MM.1S (cell line): ENCODE measurements around the gene FIG4.

ENCODE experiments used
- DNase-seq: peaks from one replicate; pipeline ENCODE4 v3.0.0-alpha.2; 2015
- H2AFZ ChIP-seq: fragments of 300-600 bp; sonication (generic); 2 replicates; pipeline ENCODE4 v1.6.0; 2016; ENCODE audit warnings: antibody characterized with exemption, low read length
- H3F3A ChIP-seq: fragments of 300-600 bp; sonication (generic); 2 replicates; pipeline ENCODE4 v1.6.1; 2016; ENCODE audit warnings: mild to moderate bottlenecking, antibody characterized with exemption, low read length, moderate library complexity, mixed read lengths; ENCODE audit not compliant: insufficient read depth
- H3K27ac ChIP-seq: fragments of 300-600 bp; sonication (generic); 2 replicates; pipeline ENCODE4 v1.5.1; 2016; ENCODE audit warnings: mild to moderate bottlenecking, low read length
- H3K27me3 ChIP-seq: fragments of 300-600 bp; sonication (generic); replicated peaks from 2 replicates; pipeline ENCODE4 v1.6.0; 2016; ENCODE audit warnings: low read length; ENCODE audit not compliant: insufficient read depth
- H3K36me3 ChIP-seq: fragments of 300-600 bp; sonication (generic); replicated peaks from 2 replicates; pipeline ENCODE4 v1.6.1; 2016; ENCODE audit warnings: mild to moderate bottlenecking, low read length, mixed read lengths; ENCODE audit not compliant: insufficient read depth
- H3K4me1 ChIP-seq: fragments of 300-600 bp; sonication (generic); 2 replicates; pipeline ENCODE4 v1.6.1; 2016; ENCODE audit warnings: low read length, mixed read lengths
- H3K4me2 ChIP-seq: fragments of 300-600 bp; sonication (generic); 2 replicates; pipeline ENCODE4 v1.6.0; 2016; ENCODE audit warnings: low read depth, low read length
- H3K4me3 ChIP-seq: fragments of 300-600 bp; sonication (generic); 2 replicates; pipeline ENCODE4 v1.5.1; 2016; ENCODE audit warnings: low read length, mixed read lengths
- H3K79me2 ChIP-seq: fragments of 300-600 bp; sonication (generic); 2 replicates; pipeline ENCODE4 v1.6.1; 2016; ENCODE audit warnings: mixed run types, low read length, mixed read lengths
- H3K9ac ChIP-seq: fragments of 300-600 bp; sonication (generic); 2 replicates; pipeline ENCODE4 v1.6.1; 2016; ENCODE audit warnings: low read length, mixed read lengths
- H3K9me2 ChIP-seq: fragments of 300-600 bp; sonication (generic); replicated peaks from 2 replicates; pipeline ENCODE4 v1.6.1; 2016; ENCODE audit warnings: mild to moderate bottlenecking, low read length, mixed read lengths; ENCODE audit not compliant: insufficient read depth
- H3K9me3 ChIP-seq: fragments of 300-600 bp; sonication (generic); replicated peaks from 2 replicates; pipeline ENCODE4 v1.6.1; 2016; ENCODE audit warnings: mild to moderate bottlenecking, low read length, mixed read lengths; ENCODE audit not compliant: insufficient read depth
- H4K20me1 ChIP-seq: fragments of 300-600 bp; sonication (generic); 2 replicates; pipeline ENCODE4 v1.6.1; 2016; ENCODE audit warnings: mild to moderate bottlenecking, low read length, moderate library complexity, mixed read lengths; ENCODE audit not compliant: insufficient read depth
- EZH2 ChIP-seq: fragments of 300-600 bp; sonication (generic); optimal IDR thresholded peaks from 2 replicates; pipeline ENCODE3; 2017; ENCODE audit warnings: low read depth, mild to moderate bottlenecking, antibody characterized with exemption, low read length, mixed read lengths
- EZH2phosphoT487 ChIP-seq: fragments of 300-600 bp; sonication (generic); IDR thresholded peaks from 2 replicates; pipeline ENCODE4 v1.6.1; 2018; ENCODE audit warnings: antibody characterized with exemption, low read length
- TF ChIP-seq, protein P1 (sequence below): fragments of 300-600 bp; sonication (generic); IDR thresholded peaks from 2 replicates; pipeline ENCODE4 v1.5.1; 2016; ENCODE audit warnings: antibody characterized with exemption, low read length, mixed read lengths

Gene FIG4

DNA sequence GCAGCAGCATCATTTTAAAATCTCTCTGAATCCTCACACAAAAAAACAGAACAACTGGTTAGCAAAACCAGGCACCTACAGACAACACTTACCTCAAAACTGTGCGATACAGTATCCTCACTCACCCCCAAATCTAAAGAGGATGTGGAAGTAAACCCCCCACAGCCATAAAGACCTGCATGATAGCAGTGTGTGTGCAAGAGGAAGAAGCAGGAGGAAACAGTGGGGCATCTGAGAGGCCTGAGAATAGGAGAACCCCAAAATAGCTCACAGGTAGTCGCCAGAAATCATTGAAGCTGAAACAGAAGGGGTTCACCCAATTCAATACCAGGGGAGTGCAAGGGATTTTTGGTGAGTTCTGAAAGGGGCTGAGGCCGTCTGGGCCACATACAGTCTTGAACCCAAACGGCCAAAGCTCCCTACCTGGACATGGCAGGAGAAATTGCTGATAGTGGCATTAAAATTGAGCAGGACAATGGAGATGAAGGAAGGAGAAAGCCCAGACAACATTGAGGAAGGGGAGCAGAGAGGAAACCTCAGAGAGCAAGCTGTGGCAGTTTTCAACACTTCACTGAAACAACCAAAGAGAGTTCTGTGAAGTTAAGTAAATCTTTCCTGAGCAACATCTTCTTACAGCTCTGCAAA, 129.7 kb downstream of the FIG4 start:
- H3K4me2 ChIP-seq: no peak overlapping the region

DNA sequence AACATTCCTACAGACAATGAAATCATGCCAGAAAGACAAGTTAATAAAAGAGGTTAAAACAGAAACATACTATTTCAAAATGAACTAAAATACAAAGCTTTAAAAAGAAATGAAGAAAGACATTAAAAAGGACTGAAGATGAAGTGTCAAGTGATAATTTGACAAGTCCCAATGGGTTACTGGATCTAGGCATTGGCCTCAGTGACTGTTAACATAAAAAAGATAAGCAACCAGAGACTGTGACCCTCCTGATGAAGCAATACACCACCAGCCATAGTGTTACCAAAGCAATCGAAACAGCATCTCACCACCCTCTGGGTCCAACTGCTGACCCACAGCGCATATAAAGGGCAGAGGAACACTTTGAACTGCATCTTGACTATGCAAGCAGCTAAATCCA, 130.3 kb downstream of the FIG4 start:
- DNase-seq: no peak
- no peak overlapping the region for H3K4me2 ChIP-seq
- TF ChIP-seq, protein P1, sequence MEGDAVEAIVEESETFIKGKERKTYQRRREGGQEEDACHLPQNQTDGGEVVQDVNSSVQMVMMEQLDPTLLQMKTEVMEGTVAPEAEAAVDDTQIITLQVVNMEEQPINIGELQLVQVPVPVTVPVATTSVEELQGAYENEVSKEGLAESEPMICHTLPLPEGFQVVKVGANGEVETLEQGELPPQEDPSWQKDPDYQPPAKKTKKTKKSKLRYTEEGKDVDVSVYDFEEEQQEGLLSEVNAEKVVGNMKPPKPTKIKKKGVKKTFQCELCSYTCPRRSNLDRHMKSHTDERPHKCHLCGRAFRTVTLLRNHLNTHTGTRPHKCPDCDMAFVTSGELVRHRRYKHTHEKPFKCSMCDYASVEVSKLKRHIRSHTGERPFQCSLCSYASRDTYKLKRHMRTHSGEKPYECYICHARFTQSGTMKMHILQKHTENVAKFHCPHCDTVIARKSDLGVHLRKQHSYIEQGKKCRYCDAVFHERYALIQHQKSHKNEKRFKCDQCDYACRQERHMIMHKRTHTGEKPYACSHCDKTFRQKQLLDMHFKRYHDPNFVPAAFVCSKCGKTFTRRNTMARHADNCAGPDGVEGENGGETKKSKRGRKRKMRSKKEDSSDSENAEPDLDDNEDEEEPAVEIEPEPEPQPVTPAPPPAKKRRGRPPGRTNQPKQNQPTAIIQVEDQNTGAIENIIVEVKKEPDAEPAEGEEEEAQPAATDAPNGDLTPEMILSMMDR: no peak
- TF ChIP-seq EZH2phosphoT487: no peak
- TF ChIP-seq EZH2: no peak
- no peaks in the 10 kb centered on the region for H3K36me3 ChIP-seq
- no peak overlapping the region for H3K4me3 ChIP-seq
- no peaks in the 10 kb centered on the region for H3K27me3 ChIP-seq
- no peaks in the 10 kb centered on the region for H4K20me1 ChIP-seq
- no peaks in the 10 kb centered on the region for H3K9me3 ChIP-seq
- no peaks in the 10 kb centered on the region for H3K9me2 ChIP-seq
- no peaks in the 10 kb centered on the region for H3F3A ChIP-seq
- H3K4me1 ChIP-seq: no peaks in the 10 kb centered on the region
- H3K27ac ChIP-seq: no peak overlapping the region
- H3K79me2 ChIP-seq: no peaks in the 10 kb centered on the region
- no peak overlapping the region for H3K9ac ChIP-seq
- H2AFZ ChIP-seq: no peak overlapping the region

More for the DNA sequence above, 129.7 kb downstream of the FIG4 start:
- TF ChIP-seq EZH2 (no peak), EZH2phosphoT487 (no peak)
- TF ChIP-seq, protein P1: no peak
- H3K4me1 ChIP-seq: no peaks in the 10 kb centered on the region
- no peak overlapping the region for H3K9ac ChIP-seq
- no peaks in the 10 kb centered on the region for H3K27me3 ChIP-seq
- no peaks in the 10 kb centered on the region for H3K9me3 ChIP-seq
- no peaks in the 10 kb centered on the region for H3K9me2 ChIP-seq
- no peaks in the 10 kb centered on the region for H3K36me3 ChIP-seq
- no peak overlapping the region for H3K27ac ChIP-seq
- no peak for DNase-seq
- H3F3A ChIP-seq: no peaks in the 10 kb centered on the region
- no peak overlapping the region for H2AFZ ChIP-seq
- H3K4me3 ChIP-seq: no peak overlapping the region
- H3K79me2 ChIP-seq: no peaks in the 10 kb centered on the region
- no peaks in the 10 kb centered on the region for H4K20me1 ChIP-seq

DNA sequence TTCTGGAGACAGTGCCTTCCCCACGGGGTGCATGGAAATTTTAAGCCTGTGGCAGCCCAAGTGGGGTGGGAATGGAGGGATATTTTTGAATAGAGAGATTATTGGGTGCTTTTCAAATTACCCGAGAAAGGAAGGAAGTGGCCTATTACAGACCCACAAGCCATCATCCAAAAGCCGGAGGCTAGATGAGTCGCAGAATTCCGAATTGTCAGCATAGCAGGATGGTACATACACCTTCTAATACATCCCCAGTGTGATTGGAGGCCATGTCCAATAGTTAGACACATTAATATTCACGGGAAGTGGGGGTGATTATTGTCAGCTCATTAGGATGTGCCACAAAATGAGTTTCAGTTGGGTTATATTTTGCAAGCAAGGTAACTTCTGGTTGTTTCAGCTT, 133.0 kb downstream of the FIG4 start:
- H3K4me1 ChIP-seq: no peaks in the 10 kb centered on the region
- TF ChIP-seq EZH2phosphoT487 (no peak), EZH2 (no peak)
- TF ChIP-seq, protein P1: no peak
- no peak for DNase-seq

More for the DNA sequence above, 133.0 kb downstream of the FIG4 start:
- Histone ChIP-seq H3K9me3 (no peaks in the 10 kb centered on the region), H3K4me3 (no peak overlapping the region), H2AFZ (no peak overlapping the region), H3F3A (no peaks in the 10 kb centered on the region), H3K9me2 (no peaks in the 10 kb centered on the region), H4K20me1 (no peaks in the 10 kb centered on the region), H3K36me3 (no peaks in the 10 kb centered on the region), H3K27me3 (no peaks in the 10 kb centered on the region), H3K4me2 (no peak overlapping the region), H3K9ac (no peak overlapping the region), H3K79me2 (no peaks in the 10 kb centered on the region), H3K27ac (no peak overlapping the region)
